DMS 273 (cell line): ENCODE data around the gene P2RX5.
"Not testable (repeated sequence)": the region's sequence is repeated elsewhere in the genome, so short reads cannot be mapped to it uniquely, and the experiment has no call there.

ENCODE experiments used
- DNase-seq: peaks from one replicate; lab custom pipeline; 2025; ENCODE audit not compliant: unreplicated experiment; lab: John Stamatoyannopoulos, UW

P2RX5 gene

GRCh38 chr17:3695723-3696411, at the start of gene P2RX5:
Gene P2RX5 (minus strand): TSS chr17:3696155. CDS start chr17:3696005, 150 bp downstream.
- DNase-seq, result peak; percentile 69

- DNase-seq, result no peak
These were observed 49.1 kb upstream of the P2RX5 start for GRCh38 chr17:3745071-3745470.

GRCh38 chr17:3744014-3744413, 48.1 kb upstream of the P2RX5 start:
- DNase-seq, result no peak

GRCh38 chr17:3740611-3741073, 44.7 kb upstream of the P2RX5 start:
- DNase-seq, result no peak

- no peak for DNase-seq
These were observed 43.6 kb upstream of the P2RX5 start for GRCh38 chr17:3739422-3740124.

- DNase-seq, result no peak
These were observed 42.8 kb upstream of the P2RX5 start for GRCh38 chr17:3738562-3739295.

GRCh38 chr17:3735515-3735914, 39.6 kb upstream of the P2RX5 start:
- DNase-seq, result no peak

GRCh38 chr17:3734911-3735276, 38.9 kb upstream of the P2RX5 start:
- DNase-seq, result not testable (repeated sequence)

- no peak for DNase-seq
These were observed 36.3 kb upstream of the P2RX5 start for GRCh38 chr17:3732210-3732621.

- no peak for DNase-seq
These were observed 35.0 kb upstream of the P2RX5 start for GRCh38 chr17:3730881-3731429.

- no peak for DNase-seq
These were observed 33.9 kb upstream of the P2RX5 start for GRCh38 chr17:3729881-3730280.

- DNase-seq, result not testable (repeated sequence)
These were observed 32.1 kb upstream of the P2RX5 start for GRCh38 chr17:3728099-3728498.

GRCh38 chr17:3727041-3727440, 31.1 kb upstream of the P2RX5 start:
- no peak for DNase-seq

GRCh38 chr17:3724378-3725077, 28.6 kb upstream of the P2RX5 start:
- DNase-seq, result peak; percentile 21

GRCh38 chr17:3723556-3724377, 27.8 kb upstream of the P2RX5 start, which contains the start of gene HASPIN:
Gene HASPIN (plus strand): TSS chr17:3723903. CDS start chr17:3723936, 33 bp downstream.
- peak; percentile 96 for DNase-seq

- DNase-seq, result no peak
These were observed 27.2 kb upstream of the P2RX5 start for GRCh38 chr17:3723188-3723555.

GRCh38 chr17:3722716-3723115, 26.8 kb upstream of the P2RX5 start:
- DNase-seq, result no peak

- no peak for DNase-seq
These were observed 23.3 kb upstream of the P2RX5 start for GRCh38 chr17:3719265-3719664.

- DNase-seq, result no peak
These were observed 22.2 kb upstream of the P2RX5 start for GRCh38 chr17:3718201-3718600.

GRCh38 chr17:3715296-3715695, 19.3 kb upstream of the P2RX5 start:
- no peak for DNase-seq
